Kidney epithelial cell (primary cell): ENCODE measurements around the gene SMAD3. TPM values are rescaled to one million over a fixed set of nuclear protein-coding genes. Genes with fewer than 3 reads are reported as not detected.

Source experiments
- DNase-seq: peaks from one replicate; pipeline ENCODE4 v3.0.0-alpha.2; 2010; ENCODE audit warnings: low read depth
- H3K27me3 ChIP-seq: 2 replicates; pipeline ENCODE4 v1.6.0; 2011; ENCODE audit warnings: low read length; ENCODE audit not compliant: control insufficient read depth, insufficient read depth
- H3K36me3 ChIP-seq: 2 replicates; pipeline ENCODE4 v1.5.1; 2011; ENCODE audit warnings: low read length; ENCODE audit not compliant: control insufficient read depth, insufficient read depth
- H3K4me3 ChIP-seq: 2 replicates; pipeline ENCODE4 v1.5.1; 2011; ENCODE audit warnings: low read depth, mild to moderate bottlenecking, control low read depth, low read length
- total RNA-seq: library from RNA; depleted of rRNA; stranded (reverse); fragments of >200 nt; gene quantifications from 2 replicates; pipeline ENCODE4 v1.2.3, GENCODE V29; 2015
- TF ChIP-seq, protein P1 (sequence below): IDR thresholded peaks from 2 replicates; pipeline ENCODE4 v1.5.1; 2011; ENCODE audit warnings: mild to moderate bottlenecking, moderate library complexity, low read length, control low read depth, inconsistent platforms; ENCODE audit not compliant: insufficient read depth, poor library complexity, severe bottlenecking

The SMAD3 gene
- total RNA-seq, 1 donor from 2014 or later: 34.8 TPM

DNA sequence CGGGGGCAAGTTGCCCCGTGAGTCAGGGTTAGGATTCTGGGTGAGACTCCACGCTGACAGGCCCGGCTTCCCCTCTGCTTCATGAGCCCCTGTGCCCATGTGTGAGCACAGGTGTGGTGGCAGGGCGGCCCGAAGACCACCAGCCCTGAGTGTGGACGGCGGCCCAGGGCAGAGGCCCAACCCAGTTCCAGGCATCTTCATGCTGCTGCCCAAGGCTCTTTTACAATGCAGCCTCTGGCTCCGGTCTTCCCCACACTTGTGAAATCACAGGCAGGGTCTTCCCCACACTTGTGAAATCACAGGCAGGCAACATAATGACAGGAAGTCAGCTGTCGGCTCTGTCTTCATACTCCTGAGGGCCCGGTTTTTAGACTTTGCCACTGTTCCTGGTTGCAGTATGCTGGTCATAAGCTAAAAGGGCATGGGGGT, 110.3 kb downstream of the SMAD3 start:
- TF ChIP-seq, protein P1, sequence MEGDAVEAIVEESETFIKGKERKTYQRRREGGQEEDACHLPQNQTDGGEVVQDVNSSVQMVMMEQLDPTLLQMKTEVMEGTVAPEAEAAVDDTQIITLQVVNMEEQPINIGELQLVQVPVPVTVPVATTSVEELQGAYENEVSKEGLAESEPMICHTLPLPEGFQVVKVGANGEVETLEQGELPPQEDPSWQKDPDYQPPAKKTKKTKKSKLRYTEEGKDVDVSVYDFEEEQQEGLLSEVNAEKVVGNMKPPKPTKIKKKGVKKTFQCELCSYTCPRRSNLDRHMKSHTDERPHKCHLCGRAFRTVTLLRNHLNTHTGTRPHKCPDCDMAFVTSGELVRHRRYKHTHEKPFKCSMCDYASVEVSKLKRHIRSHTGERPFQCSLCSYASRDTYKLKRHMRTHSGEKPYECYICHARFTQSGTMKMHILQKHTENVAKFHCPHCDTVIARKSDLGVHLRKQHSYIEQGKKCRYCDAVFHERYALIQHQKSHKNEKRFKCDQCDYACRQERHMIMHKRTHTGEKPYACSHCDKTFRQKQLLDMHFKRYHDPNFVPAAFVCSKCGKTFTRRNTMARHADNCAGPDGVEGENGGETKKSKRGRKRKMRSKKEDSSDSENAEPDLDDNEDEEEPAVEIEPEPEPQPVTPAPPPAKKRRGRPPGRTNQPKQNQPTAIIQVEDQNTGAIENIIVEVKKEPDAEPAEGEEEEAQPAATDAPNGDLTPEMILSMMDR: no peak
- H3K4me3 ChIP-seq: no peak overlapping the region
- DNase-seq: peak; percentile 38
- no peaks in the 10 kb centered on the region for H3K36me3 ChIP-seq
- no peaks in the 10 kb centered on the region for H3K27me3 ChIP-seq

DNA sequence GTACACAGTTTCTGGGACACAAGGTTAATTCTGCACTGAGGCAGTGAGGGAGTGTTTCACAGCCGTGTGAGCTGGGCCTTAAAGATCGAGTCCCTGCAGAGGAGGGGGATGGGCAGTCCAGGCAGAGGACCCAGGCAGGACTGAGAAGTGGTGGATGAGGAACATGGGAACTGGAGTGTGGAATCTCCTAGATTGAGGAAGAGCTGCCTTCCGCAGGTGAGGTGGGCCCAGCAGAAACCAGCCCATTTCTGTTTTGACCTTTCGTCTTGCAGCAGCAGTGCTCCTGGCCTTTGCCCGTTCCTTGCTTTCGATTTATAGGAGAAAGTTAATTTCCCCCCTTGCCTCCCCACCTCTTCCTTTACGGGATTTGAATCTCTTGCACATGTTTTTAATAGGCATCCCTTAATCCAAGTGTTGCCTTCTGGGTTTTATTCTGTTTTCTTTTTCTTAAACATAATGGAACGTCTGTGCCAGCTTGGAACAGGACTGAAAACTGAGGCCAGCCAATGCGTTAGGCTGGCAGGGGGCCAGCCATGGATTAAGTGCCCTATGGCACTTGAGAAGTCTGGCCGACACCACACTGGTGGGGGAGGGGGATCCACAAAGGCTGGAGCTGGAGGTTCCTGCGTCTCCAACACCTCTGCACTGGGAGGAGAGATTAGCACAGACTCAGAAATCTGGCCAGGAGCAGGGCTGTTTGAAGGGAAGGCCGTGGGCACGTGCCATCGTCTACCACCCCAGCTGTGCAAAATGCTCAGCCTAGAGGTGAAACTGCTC, 111.0 kb downstream of the SMAD3 start:
- Histone ChIP-seq H3K36me3 (no peaks in the 10 kb centered on the region), H3K27me3 (no peaks in the 10 kb centered on the region), H3K4me3 (no peak overlapping the region)
- TF ChIP-seq, protein P1: no peak
- no peak for DNase-seq

DNA sequence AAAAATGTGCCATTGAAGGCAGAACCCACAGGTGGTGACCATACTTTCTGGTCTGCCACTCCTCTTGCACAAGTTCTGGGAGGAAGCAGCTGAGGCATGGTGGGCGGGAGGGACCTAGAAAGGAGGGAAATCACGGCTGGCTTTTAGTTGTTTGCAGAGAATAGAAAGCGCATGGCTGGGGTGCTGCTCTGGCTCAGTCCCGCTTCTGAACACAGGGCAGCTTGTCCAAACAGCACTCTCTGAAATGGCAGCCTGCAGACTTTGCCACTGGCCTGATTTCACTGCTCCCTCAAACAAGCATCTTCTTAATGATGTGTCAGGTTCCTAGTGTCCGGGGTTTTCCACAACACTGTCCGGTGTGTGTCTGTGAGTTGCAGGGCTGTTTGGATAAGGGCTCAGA, 112.3 kb downstream of the SMAD3 start:
- H3K4me3 ChIP-seq: no peak overlapping the region
- peaks cover 1% of the 10 kb centered on the region for H3K36me3 ChIP-seq
- H3K27me3 ChIP-seq: no peaks in the 10 kb centered on the region
- TF ChIP-seq, protein P1: no peak
- no peak for DNase-seq

DNA sequence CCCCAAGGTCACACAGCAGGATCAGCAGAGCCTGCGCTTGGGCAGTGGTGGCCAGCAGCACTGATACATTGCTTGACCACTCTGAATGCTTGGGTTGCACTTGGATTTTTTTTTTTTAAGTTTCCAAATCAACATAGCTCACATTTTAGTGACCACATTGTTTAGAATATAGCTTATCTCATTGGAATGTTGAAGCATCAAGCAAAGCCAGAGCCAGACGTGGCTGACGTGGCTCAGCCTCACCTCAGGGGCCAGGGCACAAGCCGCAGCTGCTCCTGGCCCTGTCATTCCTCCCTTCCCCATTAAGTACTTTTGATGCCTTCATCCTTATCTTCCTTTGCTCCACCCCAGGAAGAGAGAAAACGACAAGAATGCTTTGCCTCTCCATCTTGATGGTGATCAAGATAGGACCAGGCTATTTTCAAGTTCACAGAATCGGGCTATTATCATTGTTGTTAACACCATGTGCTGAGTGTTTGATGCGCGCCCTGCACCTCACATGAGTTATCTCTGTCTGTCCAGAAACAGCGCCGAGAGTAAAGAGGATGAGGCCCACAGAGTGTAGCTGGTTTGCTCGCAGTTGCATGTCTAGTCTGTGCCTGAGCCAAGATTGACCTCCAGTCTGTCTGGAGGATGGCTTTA, 113.3 kb downstream of the SMAD3 start:
- Histone ChIP-seq H3K27me3 (no peaks in the 10 kb centered on the region), H3K36me3 (peaks cover 1% of the 10 kb centered on the region), H3K4me3 (no peak overlapping the region)
- TF ChIP-seq, protein P1: no peak
- peak; percentile 91 for DNase-seq

- peaks cover 1% of the 10 kb centered on the region for H3K36me3 ChIP-seq
Measured at GRCh38 chr15:67179411-67179995, 114.1 kb downstream of the SMAD3 start.

More at GRCh38 chr15:67179411-67179995, 114.1 kb downstream of the SMAD3 start:
- Histone ChIP-seq H3K4me3 (no peak overlapping the region), H3K27me3 (no peaks in the 10 kb centered on the region)
- TF ChIP-seq, protein P1: no peak
- no peak for DNase-seq
